SK-N-SH (cell line): ENCODE data around the gene LDB2. TPM values are rescaled to one million over a fixed set of nuclear protein-coding genes. Genes with fewer than 3 reads are reported as not detected.
A peak's percentile ranks its signal among the peaks of the same experiment; 100 is the strongest.

Source experiments
- CTCF ChIA-PET: fragments of 300-600, 350-600 bp; formaldehyde crosslinking; extraction: SDS; loops from one replicate; lab custom pipeline; 2021; lab: Yijun Ruan, JAX
- POLR2A ChIA-PET: fragments of 350-600 bp; sonication (Branson Sonifier 250); formaldehyde crosslinking; extraction: SDS; loops from one replicate; lab custom pipeline; 2020; ENCODE audit warnings: antibody characterized with exemption, inconsistent platforms; lab: Yijun Ruan, JAX
- DNase-seq: peaks from one replicate; pipeline ENCODE4 v3.0.0; 2012
- H2AFZ ChIP-seq: fragments of 200-600 bp; sonication (generic); 2 replicates; pipeline ENCODE4 v1.8.1; 2016; ENCODE audit warnings: antibody characterized with exemption, mild to moderate bottlenecking, low read depth
- H3F3A ChIP-seq: fragments of 200-600 bp; sonication (generic); replicated peaks from 2 replicates; pipeline ENCODE3; 2016; ENCODE audit warnings: antibody characterized with exemption, mild to moderate bottlenecking; ENCODE audit not compliant: insufficient read depth
- H3K27ac ChIP-seq, 2 experiments: fragments of 200-500 bp in 1 of 2; fragments of 200-600 bp in 1 of 2; sonication (Bioruptor generic) in 1 of 2; sonication (generic), shearing (Covaris generic) in 1 of 2; 2 replicates each; pipeline versions ENCODE4 v1.5.1 to v1.6.1; 2014 to 2016; ENCODE audit warnings: low read depth in 2 of 2, inconsistent platforms in 1 of 2, low read length in 1 of 2, mild to moderate bottlenecking in 1 of 2, mixed read lengths in 1 of 2
- H3K27me3 ChIP-seq: fragments of 200-600 bp; sonication (generic), shearing (Covaris generic); 2 replicates; pipeline ENCODE4 v1.6.1; 2016; ENCODE audit warnings: mixed run types; ENCODE audit not compliant: insufficient read depth
- H3K36me3 ChIP-seq, 2 experiments: fragments of 200-500 bp in 1 of 2; fragments of 200-600 bp in 1 of 2; sonication (Bioruptor generic) in 1 of 2; sonication (generic) in 1 of 2; replicated peaks in 1 of 2; 2 replicates each; pipeline versions ENCODE3 to v1.5.1; 2014 to 2016; ENCODE audit warnings: low read length in 1 of 2, mild to moderate bottlenecking in 1 of 2; ENCODE audit not compliant: insufficient read depth in 2 of 2, control insufficient read depth in 1 of 2
- H3K4me1 ChIP-seq, 2 experiments: fragments of 200-500 bp in 1 of 2; fragments of 200-600 bp in 1 of 2; sonication (Bioruptor generic) in 1 of 2; sonication (generic), shearing (Covaris generic) in 1 of 2; 2 replicates each; pipeline versions ENCODE4 v1.5.1 to v1.6.1; 2014 to 2016; ENCODE audit warnings: low read depth in 1 of 2, low read length in 1 of 2, mixed run types in 1 of 2; ENCODE audit not compliant: insufficient read depth in 2 of 2, control insufficient read depth in 1 of 2
- H3K4me2 ChIP-seq: fragments of 200-600 bp; sonication (generic), shearing (Covaris generic); 2 replicates; pipeline ENCODE4 v1.6.1; 2017; ENCODE audit warnings: mixed run types
- H3K4me3 ChIP-seq, 2 experiments: fragments of 200-500 bp in 1 of 2; fragments of 200-600 bp in 1 of 2; sonication (Bioruptor generic) in 1 of 2; sonication (generic), shearing (Covaris generic) in 1 of 2; 2 replicates each; pipeline versions ENCODE4 v1.5.1 to v1.8.1; 2014 to 2016; ENCODE audit warnings: low read depth in 2 of 2, inconsistent platforms in 1 of 2, low read length in 1 of 2, mild to moderate bottlenecking in 1 of 2, mixed read lengths in 1 of 2, moderate library complexity in 1 of 2
- H3K79me2 ChIP-seq: fragments of 200-600 bp; sonication (generic); 2 replicates; pipeline ENCODE4 v1.8.1; 2017; ENCODE audit warnings: mild to moderate bottlenecking; ENCODE audit not compliant: insufficient read depth
- H3K9ac ChIP-seq: fragments of 200-600 bp; sonication (generic); 2 replicates; pipeline ENCODE4 v1.6.1; 2017; ENCODE audit warnings: mixed run types
- H3K9me2 ChIP-seq: fragments of 200-600 bp; sonication (generic); 2 replicates; pipeline ENCODE4 v1.6.1; 2017; ENCODE audit warnings: mixed run types
- H3K9me3 ChIP-seq: fragments of 200-600 bp; sonication (generic); 2 replicates; pipeline ENCODE4 v1.6.1; 2017; ENCODE audit warnings: mixed run types, mild to moderate bottlenecking, moderate library complexity
- H4K20me1 ChIP-seq: fragments of 200-600 bp; sonication (generic); 2 replicates; pipeline ENCODE4 v1.6.1; 2017; ENCODE audit warnings: mild to moderate bottlenecking, mixed run types; ENCODE audit not compliant: insufficient read depth
- CHD2 ChIP-seq: fragments of 150-350 bp; IDR thresholded peaks from 2 replicates; pipeline ENCODE4 v1.6.1; 2018; ENCODE audit warnings: low read length; ENCODE audit not compliant: partially characterized antibody
- CTCF ChIP-seq: fragments of 200-600 bp; sonication (generic); IDR thresholded peaks from 2 replicates; pipeline ENCODE4 v1.6.1; 2017; ENCODE audit warnings: antibody characterized with exemption, mild to moderate bottlenecking, moderate library complexity
- EP300 ChIP-seq, 2 experiments: IDR thresholded peaks; 2 replicates each; pipeline versions ENCODE4 v1.4.0 to v1.6.1; 2012; ENCODE audit warnings: borderline replicate concordance in 1 of 2, low read depth in 1 of 2, low read length in 1 of 2
- EZH2phosphoT487 ChIP-seq: fragments of 200-600 bp; sonication (generic); IDR thresholded peaks from 2 replicates; pipeline ENCODE4 v1.6.1; 2017; ENCODE audit warnings: low read depth, mixed run types, mild to moderate bottlenecking, antibody characterized with exemption, moderate library complexity, borderline replicate concordance
- FOSL2 ChIP-seq: IDR thresholded peaks from 2 replicates; pipeline ENCODE4 v1.4.0; 2012; ENCODE audit warnings: low read depth, mild to moderate bottlenecking, moderate library complexity, borderline replicate concordance
- FOXJ3 ChIP-seq: sonication (generic); formaldehyde crosslinking; IDR thresholded peaks from 2 replicates; pipeline ENCODE4 v1.5.1; 2020; ENCODE audit warnings: mild to moderate bottlenecking, missing genetic modification reagents
- FOXM1 ChIP-seq: IDR thresholded peaks from 2 replicates; pipeline ENCODE4 v1.4.0; 2012; ENCODE audit warnings: low read depth, mild to moderate bottlenecking
- GABPA ChIP-seq: IDR thresholded peaks from 2 replicates; pipeline ENCODE4 v1.4.0; 2012; ENCODE audit warnings: low read depth, mild to moderate bottlenecking
- IRF3 ChIP-seq: fragments of 150-350 bp; IDR thresholded peaks from 2 replicates; pipeline ENCODE4 v1.6.1; 2016; ENCODE audit warnings: mild to moderate bottlenecking, low read depth, low read length
- JUND ChIP-seq: IDR thresholded peaks from 2 replicates; pipeline ENCODE4 v1.4.0; 2012
- MAX ChIP-seq: IDR thresholded peaks from 2 replicates; pipeline ENCODE4 v1.4.0; 2012; ENCODE audit warnings: low read depth
- MXI1 ChIP-seq: IDR thresholded peaks from 2 replicates; pipeline ENCODE4 v1.6.1; 2012; ENCODE audit warnings: mild to moderate bottlenecking, low read depth, low read length, improper control_type of control experiment
- NFIC ChIP-seq: IDR thresholded peaks from 2 replicates; pipeline ENCODE4 v1.4.0; 2012; ENCODE audit warnings: borderline replicate concordance
- PBX3 ChIP-seq: IDR thresholded peaks from 2 replicates; pipeline ENCODE4; 2012
- POLR2AphosphoS5 ChIP-seq: IDR thresholded peaks from 2 replicates; pipeline ENCODE4 v1.6.1; 2012; ENCODE audit warnings: low read depth, low read length
- RAD21 ChIP-seq: IDR thresholded peaks from 2 replicates; pipeline ENCODE4 v1.6.1; 2012; ENCODE audit warnings: mild to moderate bottlenecking, low read length
- RCOR1 ChIP-seq: fragments of 150-350 bp; IDR thresholded peaks from 2 replicates; pipeline ENCODE4 v1.6.1; 2017; ENCODE audit warnings: antibody characterized with exemption, low read length
- RXRA ChIP-seq: IDR thresholded peaks from 2 replicates; pipeline ENCODE4 v1.4.0; 2012; ENCODE audit warnings: low read depth, mild to moderate bottlenecking, borderline replicate concordance
- TAF1 ChIP-seq: IDR thresholded peaks from 2 replicates; pipeline ENCODE4 v1.6.1; 2012; ENCODE audit warnings: low read depth, mild to moderate bottlenecking, low read length, moderate library complexity, borderline replicate concordance
- TCF12 ChIP-seq: IDR thresholded peaks from 2 replicates; pipeline ENCODE4 v1.4.0; 2012
- TEAD4 ChIP-seq: IDR thresholded peaks from 2 replicates; pipeline ENCODE4 v1.4.0; 2012; ENCODE audit warnings: mild to moderate bottlenecking, borderline replicate concordance; ENCODE audit not compliant: insufficient read depth
- YY1 ChIP-seq: IDR thresholded peaks from 2 replicates; pipeline ENCODE4 v1.4.0; 2012; ENCODE audit warnings: low read depth, mild to moderate bottlenecking
- ZBTB33 ChIP-seq: IDR thresholded peaks from 2 replicates; pipeline ENCODE4 v1.4.0; 2012; ENCODE audit warnings: low read depth, borderline replicate concordance
- WGBS: methylation state at CpG from one replicate; pipeline ENCODE4 v1.1.6; 2017; ENCODE audit warnings: low lambda C conversion rate; 5-methylcytosine and 5-hydroxymethylcytosine counted together
- polyA plus RNA-seq, 3 experiments: library from polyadenylated mRNA; depleted of rRNA; stranded (reverse); fragments of >200 nt; gene quantifications; 2 replicates each; pipeline ENCODE4 v1.2.3, GENCODE V29; 2012

Gene LDB2
- polyA plus RNA-seq, 1 of the 3 experiments (the other 2 are of a cell fraction): 11.0 TPM

- no peaks in the 10 kb centered on the region for H3K36me3 ChIP-seq
- H4K20me1 ChIP-seq: no peaks in the 10 kb centered on the region
- H3K9me2 ChIP-seq: no peaks in the 10 kb centered on the region
- H3K27ac ChIP-seq: no peak overlapping the region
- H3K4me3 ChIP-seq: no peak overlapping the region
- CTCF ChIA-PET: interaction anchor here (1.8 kb wide), 1 partner anchor 13 kb away, joined by 4 read pairs; no protein-coding TSS in a partner anchor
- WGBS: 94% methylated on average over 2 of the region's 2 CpGs
- H2AFZ ChIP-seq: no peak overlapping the region
- H3K4me1 ChIP-seq: peaks cover 0 to 19% of the 10 kb centered on the region in 2 experiments; a peak in 1 of 4 replicates
- H3K9ac ChIP-seq: no peak overlapping the region
- no peak overlapping the region for H3K4me2 ChIP-seq
- no peaks in the 10 kb centered on the region for H3K9me3 ChIP-seq
- POLR2A ChIA-PET: no interaction called here
- no peak for DNase-seq
- no peaks in the 10 kb centered on the region for H3K27me3 ChIP-seq
- H3K79me2 ChIP-seq: peaks cover 25% of the 10 kb centered on the region
- peaks cover 15% of the 10 kb centered on the region for H3F3A ChIP-seq
- TF ChIP-seq FOSL2: no peak
- no peak for TF ChIP-seq CHD2
- no peak for TF ChIP-seq RCOR1
- no peak for TF ChIP-seq FOXJ3 (CRISPR knock-in tag)
- no peak for TF ChIP-seq CTCF
- TF ChIP-seq TAF1: no peak
- TF ChIP-seq GABPA: no peak
- TF ChIP-seq EZH2phosphoT487: no peak
- TF ChIP-seq RXRA: no peak
- TF ChIP-seq PBX3: no peak
- no peak for TF ChIP-seq POLR2AphosphoS5
- TF ChIP-seq, all 33 proteins: peak for 0
Observed at GRCh38 chr4:16853640-16854039, 44.8 kb downstream of the LDB2 start.

GRCh38 chr4:16852644-16853043 lies 45.8 kb downstream of the LDB2 start:
- no peak overlapping the region for H3K4me2 ChIP-seq
- no peaks in the 10 kb centered on the region for H3K27me3 ChIP-seq
- H3K27ac ChIP-seq: peak overlapping the region in 1 of 2 experiments; percentile 47; a peak in 1 of 4 replicates
- peaks cover 7% of the 10 kb centered on the region for H3F3A ChIP-seq
- DNase-seq: no peak
- H3K9me3 ChIP-seq: no peaks in the 10 kb centered on the region
- CTCF ChIA-PET: interaction anchor here (1.8 kb wide), 1 partner anchor 12 kb away, joined by 4 read pairs; no protein-coding TSS in a partner anchor
- peaks cover 33% of the 10 kb centered on the region for H3K79me2 ChIP-seq
- H3K4me1 ChIP-seq: peaks cover 0 to 9% of the 10 kb centered on the region in 2 experiments; a peak in 1 of 4 replicates
- POLR2A ChIA-PET: no interaction called here
- H3K36me3 ChIP-seq: no peaks in the 10 kb centered on the region
- no peaks in the 10 kb centered on the region for H4K20me1 ChIP-seq
- no peak overlapping the region for H3K4me3 ChIP-seq
- H3K9me2 ChIP-seq: no peaks in the 10 kb centered on the region
- H3K9ac ChIP-seq: no peak overlapping the region
- no peak overlapping the region for H2AFZ ChIP-seq
- TF ChIP-seq EP300 (IDR thresholded peaks at IDR 0.05; ENCODE audit: borderline replicate concordance in 1 of 2, low read depth in 1 of 2, low read length in 1 of 2) (no peak), JUND (no peak), NFIC (no peak), IRF3 (no peak), MAX (no peak), TEAD4 (no peak), ZBTB33 (no peak), MXI1 (no peak), FOSL2 (no peak), TCF12 (no peak), FOXJ3 (CRISPR knock-in tag) (no peak), RAD21 (no peak), FOXM1 (no peak), YY1 (no peak), RXRA (no peak)
